NB4 (cell line): ENCODE results near the gene CYTH1.

Experiments
- DNase-seq: peaks from one replicate; pipeline ENCODE4 v3.0.0; 2010; ENCODE audit warnings: low read depth
- H3K4me3 ChIP-seq: one replicate; pipeline ENCODE4 v1.5.1; 2011; ENCODE audit warnings: mild to moderate bottlenecking, low read depth, low read length, moderate library complexity
- MYC ChIP-seq: IDR thresholded peaks from 2 replicates; pipeline ENCODE4 v1.6.1; 2011; ENCODE audit warnings: low read depth, low read length
- POLR2A ChIP-seq: IDR thresholded peaks from 2 replicates; pipeline ENCODE4 v1.6.1; 2011; ENCODE audit warnings: mild to moderate bottlenecking; ENCODE audit not compliant: insufficient read length; ENCODE audit errors: extremely low read depth
- TF ChIP-seq, protein P1 (sequence below): IDR thresholded peaks from one replicate; pipeline ENCODE4 v1.5.1; 2012; ENCODE audit warnings: low read depth, low read length
- TF ChIP-seq, protein P2 (sequence below): IDR thresholded peaks from 2 replicates; pipeline ENCODE4 v1.6.1; 2011; ENCODE audit warnings: low read depth, low read length

The CYTH1 gene

DNA sequence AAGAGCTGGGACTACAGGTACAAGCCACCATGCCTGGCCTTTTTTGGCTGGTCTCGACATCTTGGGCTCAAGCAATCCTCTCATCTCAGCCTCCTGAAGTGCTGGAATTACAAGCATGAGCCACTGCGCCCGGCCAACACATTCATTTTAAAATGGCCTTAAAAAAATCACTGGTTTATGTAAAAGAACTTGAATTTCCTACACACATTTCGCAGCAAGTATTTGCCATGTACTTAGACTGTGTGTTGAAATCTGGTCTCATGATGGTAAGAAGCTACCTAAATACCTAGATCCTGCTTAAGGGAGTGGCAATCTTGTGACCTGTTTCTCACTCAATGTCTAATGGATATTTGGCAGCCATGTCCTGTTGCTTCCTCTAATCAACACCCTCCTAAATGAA lies 8.5 kb upstream of the CYTH1 start:
- H3K4me3 ChIP-seq: no peak overlapping the region
- no peak for TF ChIP-seq MYC
- TF ChIP-seq, protein P1, sequence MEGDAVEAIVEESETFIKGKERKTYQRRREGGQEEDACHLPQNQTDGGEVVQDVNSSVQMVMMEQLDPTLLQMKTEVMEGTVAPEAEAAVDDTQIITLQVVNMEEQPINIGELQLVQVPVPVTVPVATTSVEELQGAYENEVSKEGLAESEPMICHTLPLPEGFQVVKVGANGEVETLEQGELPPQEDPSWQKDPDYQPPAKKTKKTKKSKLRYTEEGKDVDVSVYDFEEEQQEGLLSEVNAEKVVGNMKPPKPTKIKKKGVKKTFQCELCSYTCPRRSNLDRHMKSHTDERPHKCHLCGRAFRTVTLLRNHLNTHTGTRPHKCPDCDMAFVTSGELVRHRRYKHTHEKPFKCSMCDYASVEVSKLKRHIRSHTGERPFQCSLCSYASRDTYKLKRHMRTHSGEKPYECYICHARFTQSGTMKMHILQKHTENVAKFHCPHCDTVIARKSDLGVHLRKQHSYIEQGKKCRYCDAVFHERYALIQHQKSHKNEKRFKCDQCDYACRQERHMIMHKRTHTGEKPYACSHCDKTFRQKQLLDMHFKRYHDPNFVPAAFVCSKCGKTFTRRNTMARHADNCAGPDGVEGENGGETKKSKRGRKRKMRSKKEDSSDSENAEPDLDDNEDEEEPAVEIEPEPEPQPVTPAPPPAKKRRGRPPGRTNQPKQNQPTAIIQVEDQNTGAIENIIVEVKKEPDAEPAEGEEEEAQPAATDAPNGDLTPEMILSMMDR: no peak
- TF ChIP-seq, protein P2, sequence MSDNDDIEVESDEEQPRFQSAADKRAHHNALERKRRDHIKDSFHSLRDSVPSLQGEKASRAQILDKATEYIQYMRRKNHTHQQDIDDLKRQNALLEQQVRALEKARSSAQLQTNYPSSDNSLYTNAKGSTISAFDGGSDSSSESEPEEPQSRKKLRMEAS: no peak
- TF ChIP-seq POLR2A: no peak
- no peak for DNase-seq

DNA sequence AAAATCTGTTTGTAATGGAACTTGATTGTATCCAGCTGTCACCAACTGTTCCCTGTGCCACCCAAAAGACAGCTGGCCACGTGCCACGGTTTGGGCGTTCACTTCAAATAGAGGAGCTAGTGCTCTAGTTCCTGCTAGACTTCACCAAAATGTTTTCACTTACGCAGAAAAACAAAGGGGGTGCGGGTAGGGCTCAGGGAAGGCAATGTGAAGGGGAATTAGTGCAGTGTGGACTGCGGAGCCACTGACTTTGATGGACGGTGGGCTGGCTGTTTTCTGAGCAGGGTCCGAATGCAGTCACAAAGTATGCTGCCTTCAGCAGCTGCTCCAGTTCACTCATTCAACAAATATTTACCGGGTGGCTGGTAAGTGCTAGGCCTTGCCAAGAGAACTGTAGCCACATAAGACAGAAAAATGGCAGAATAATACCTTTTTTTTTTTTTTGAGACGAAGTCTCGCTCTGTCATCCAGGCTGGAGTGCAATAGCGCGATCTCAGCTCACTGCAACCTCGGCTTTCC lies 7.6 kb upstream of the CYTH1 start:
- no peak for DNase-seq
- H3K4me3 ChIP-seq: no peak overlapping the region
- TF ChIP-seq POLR2A: no peak

DNA sequence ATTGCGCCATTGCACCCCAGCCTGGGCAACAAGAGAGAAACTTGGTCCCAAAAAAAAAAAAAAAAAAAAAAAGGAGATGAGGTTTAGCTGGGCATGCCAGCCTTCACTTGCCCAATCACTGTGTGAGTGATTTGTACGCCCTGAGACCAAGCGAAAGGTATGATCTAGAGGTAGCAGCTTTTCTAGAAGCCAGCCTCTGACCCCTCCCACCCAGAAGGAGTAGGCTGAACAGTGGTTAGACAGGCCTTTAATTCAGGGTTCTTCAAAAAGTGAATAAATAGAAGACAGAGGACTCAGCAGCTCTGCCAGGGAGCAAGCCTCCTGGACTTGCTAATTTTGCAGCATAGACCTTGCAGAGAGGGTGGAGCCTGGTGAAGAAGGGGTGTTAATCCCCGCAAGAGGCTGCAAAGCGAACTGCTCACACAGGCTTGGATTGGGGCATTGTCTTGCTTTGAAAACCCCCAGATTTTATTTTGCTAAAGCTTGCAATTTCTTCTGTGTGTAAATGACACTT lies 7.1 kb upstream of the CYTH1 start:
- DNase-seq: no peak
- H3K4me3 ChIP-seq: no peak overlapping the region
- TF ChIP-seq MYC (no peak), POLR2A (no peak)
- TF ChIP-seq, protein P1: no peak
- TF ChIP-seq, protein P2: no peak

DNA sequence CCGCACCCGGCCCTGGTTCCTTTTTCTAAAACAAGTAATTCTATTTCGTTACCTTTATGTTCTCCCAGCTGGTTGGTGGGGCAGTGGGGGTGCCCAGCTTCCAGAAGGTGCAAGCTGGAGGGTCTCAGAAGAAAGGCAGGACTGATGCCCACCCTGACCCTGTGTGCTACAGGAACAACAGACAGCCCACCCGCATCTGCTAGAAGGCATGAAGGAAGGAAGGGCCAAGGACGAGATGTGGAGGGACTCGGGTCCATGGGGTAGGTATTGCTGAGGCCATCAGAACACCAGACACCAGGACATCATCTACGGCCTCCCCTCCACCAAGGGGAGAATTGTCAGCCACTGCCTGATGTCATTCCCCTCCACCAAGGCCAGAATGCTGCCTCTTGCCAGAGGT lies 6.4 kb upstream of the CYTH1 start:
- no peak overlapping the region for H3K4me3 ChIP-seq
- TF ChIP-seq, protein P2: no peak
- TF ChIP-seq POLR2A (no peak), MYC (no peak)
- TF ChIP-seq, protein P1: no peak
- no peak for DNase-seq

DNA sequence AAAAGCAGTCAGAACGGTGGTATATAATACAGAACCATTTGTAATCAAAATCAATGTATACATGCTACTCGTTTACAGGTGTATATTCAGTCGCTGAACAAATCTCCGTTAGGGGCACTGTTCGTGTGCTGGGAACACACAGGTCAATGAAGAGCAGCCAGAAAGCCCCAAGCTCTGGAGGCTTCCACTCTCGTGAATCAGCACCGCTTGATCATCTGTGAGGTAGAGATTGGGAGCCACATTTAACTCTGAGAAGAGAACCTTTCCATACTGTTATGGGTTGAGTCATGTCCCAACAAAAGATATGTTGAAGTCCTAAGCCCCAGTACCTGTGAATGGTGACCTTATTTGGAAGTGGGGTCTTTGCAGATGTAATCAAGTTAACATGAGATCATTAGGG lies 5.4 kb upstream of the CYTH1 start:
- no peak for DNase-seq
- H3K4me3 ChIP-seq: no peak overlapping the region
- TF ChIP-seq, protein P2: no peak
- no peak for TF ChIP-seq MYC
- TF ChIP-seq POLR2A: no peak
- TF ChIP-seq, protein P1: no peak

DNA sequence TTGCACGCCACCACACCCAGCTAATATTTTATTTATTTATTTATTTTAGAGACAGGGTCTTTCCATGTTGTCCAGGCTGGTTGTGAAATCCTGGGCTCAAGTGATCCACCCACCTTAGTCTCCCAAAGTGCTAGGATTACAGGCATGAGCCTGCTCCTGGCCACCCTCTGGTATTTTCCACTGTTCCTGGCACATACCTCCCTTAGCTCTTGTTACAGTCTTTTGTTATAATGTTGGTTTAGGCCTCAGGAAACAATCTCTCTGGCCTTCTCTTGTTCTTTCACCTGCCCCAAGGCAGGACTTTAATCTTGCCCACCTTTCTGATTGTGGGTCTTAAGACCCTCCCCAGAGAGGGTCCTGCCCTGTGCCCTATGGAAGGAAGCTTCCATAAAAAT lies 3.6 kb upstream of the CYTH1 start:
- no peak overlapping the region for H3K4me3 ChIP-seq
- TF ChIP-seq, protein P1: no peak
- TF ChIP-seq POLR2A (no peak), MYC (no peak)
- TF ChIP-seq, protein P2: no peak
- DNase-seq: no peak
